IMR-90 (cell line): Measurements from ENCODE around the gene NLRC3. TPM values are rescaled to one million over a fixed set of nuclear protein-coding genes. Genes with fewer than 3 reads are reported as not detected.

Source experiments
- ATAC-seq: fragments of 200-7000 bp; cut with Tn5 transposase; 2 replicates; pipeline ENCODE4 v1.9.1; 2020; ENCODE audit warnings: low read depth, mild to moderate bottlenecking, moderate library complexity
- BruUV-seq: library from RNA; stranded (reverse); fragments of 400-500 nt; replicated peaks from 2 replicates; lab custom pipeline; 2021; lab: Mats Ljungman, UMichigan
- CTCF ChIA-PET: fragments of 300-600 bp; formaldehyde crosslinking; extraction: SDS; loops from one replicate; lab custom pipeline; 2021; ENCODE audit warnings: antibody characterized with exemption; lab: Yijun Ruan, JAX
- POLR2A ChIA-PET: fragments of 300-600 bp; sonication (Branson Sonifier 250); formaldehyde crosslinking; loops from one replicate; lab custom pipeline; 2022; ENCODE audit warnings: antibody characterized with exemption; ENCODE audit not compliant: unreplicated experiment; lab: Charles Lee
- DNase-seq: peaks from one replicate; pipeline ENCODE4 v3.0.0; 2013
- H2AFZ ChIP-seq: replicated peaks from 2 replicates; pipeline ENCODE3; 2013; ENCODE audit warnings: low read length, mild to moderate bottlenecking; ENCODE audit not compliant: poor library complexity
- H2AK5ac ChIP-seq: 2 replicates; pipeline ENCODE4 v1.6.1; 2013; ENCODE audit warnings: low read depth, low read length, inconsistent platforms
- H2AK9ac ChIP-seq: replicated peaks from 2 replicates; pipeline ENCODE3; 2013; ENCODE audit warnings: mild to moderate bottlenecking, low read depth, low read length, moderate library complexity; ENCODE audit not compliant: poor library complexity
- H2BK120ac ChIP-seq: 2 replicates; pipeline ENCODE4 v1.6.1; 2013; ENCODE audit warnings: low read depth, low read length, inconsistent platforms
- H2BK15ac ChIP-seq: 3 replicates; pipeline ENCODE4 v1.6.1; 2013; ENCODE audit warnings: low read depth, low read length, inconsistent platforms
- H2BK20ac ChIP-seq: 2 replicates; pipeline ENCODE4 v1.6.1; 2013; ENCODE audit warnings: low read depth, mild to moderate bottlenecking, inconsistent platforms, low read length, moderate library complexity
- H2BK5ac ChIP-seq: 2 replicates; pipeline ENCODE4 v1.6.1; 2013; ENCODE audit warnings: mild to moderate bottlenecking, low read depth, low read length, inconsistent platforms; ENCODE audit not compliant: poor library complexity, severe bottlenecking
- H3K14ac ChIP-seq: replicated peaks from 2 replicates; pipeline ENCODE4 v1.6.1; 2013; ENCODE audit warnings: low read depth, low read length, inconsistent platforms
- H3K18ac ChIP-seq: 2 replicates; pipeline ENCODE4 v1.6.1; 2013; ENCODE audit warnings: low read depth, low read length, control low read depth
- H3K23ac ChIP-seq: 2 replicates; pipeline ENCODE4 v1.6.1; 2013; ENCODE audit warnings: low read depth, low read length, inconsistent platforms
- H3K27ac ChIP-seq: 2 replicates; pipeline ENCODE4 v1.5.1; 2013; ENCODE audit warnings: mild to moderate bottlenecking, control low read depth, low read length; ENCODE audit not compliant: insufficient read depth
- H3K27me3 ChIP-seq: 2 replicates; pipeline ENCODE4 v1.6.1; 2013; ENCODE audit warnings: low read length; ENCODE audit not compliant: control insufficient read depth, insufficient read depth
- H3K36me3 ChIP-seq: 2 replicates; pipeline ENCODE4 v1.6.1; 2013; ENCODE audit warnings: low read length, mixed read lengths; ENCODE audit not compliant: control insufficient read depth, insufficient read depth
- H3K4ac ChIP-seq: 2 replicates; pipeline ENCODE4 v1.6.1; 2013; ENCODE audit warnings: low read depth, low read length, inconsistent platforms
- H3K4me1 ChIP-seq: 2 replicates; pipeline ENCODE4 v1.6.1; 2013; ENCODE audit warnings: low read length, mixed read lengths; ENCODE audit not compliant: control insufficient read depth, insufficient read depth
- H3K4me2 ChIP-seq: 2 replicates; pipeline ENCODE4 v1.6.1; 2013; ENCODE audit warnings: low read depth, mild to moderate bottlenecking, control low read depth, low read length, moderate library complexity
- H3K4me3 ChIP-seq: 2 replicates; pipeline ENCODE4 v1.5.1; 2013; ENCODE audit warnings: low read depth, mild to moderate bottlenecking, control low read depth, low read length, moderate library complexity; ENCODE audit not compliant: insufficient read depth
- H3K56ac ChIP-seq: 2 replicates; pipeline ENCODE4 v1.6.1; 2013; ENCODE audit warnings: low read length, inconsistent platforms; ENCODE audit not compliant: insufficient read depth; ENCODE audit errors: extremely low read depth
- H3K79me1 ChIP-seq, 2 experiments: 2 replicates each; pipeline ENCODE4 v1.6.1; 2013; ENCODE audit warnings: low read length in 2 of 2, inconsistent platforms in 1 of 2, low read depth in 1 of 2
- H3K9ac ChIP-seq: 2 replicates; pipeline ENCODE4 v1.6.1; 2013; ENCODE audit warnings: low read depth, low read length, control low read depth
- H3K9me1 ChIP-seq: 2 replicates; pipeline ENCODE4 v1.6.1; 2013; ENCODE audit warnings: low read length, inconsistent platforms; ENCODE audit not compliant: insufficient read depth
- H3K9me3 ChIP-seq: 2 replicates; pipeline ENCODE4 v1.6.1; 2013; ENCODE audit warnings: low read length; ENCODE audit not compliant: control insufficient read depth, insufficient read depth
- H4K20me1 ChIP-seq: 2 replicates; pipeline ENCODE4 v1.6.1; 2013; ENCODE audit warnings: low read length, inconsistent platforms; ENCODE audit not compliant: insufficient read depth
- H4K5ac ChIP-seq: 2 replicates; pipeline ENCODE4 v1.6.1; 2013; ENCODE audit warnings: mild to moderate bottlenecking, low read depth, low read length, control low read depth
- H4K8ac ChIP-seq, 2 experiments: 2 replicates each; pipeline ENCODE4 v1.6.1; 2013; ENCODE audit warnings: low read depth in 2 of 2, low read length in 2 of 2, control low read depth in 1 of 2, inconsistent platforms in 1 of 2
- H4K91ac ChIP-seq: 2 replicates; pipeline ENCODE4 v1.6.1; 2013; ENCODE audit warnings: low read depth, low read length, inconsistent platforms; ENCODE audit not compliant: insufficient read depth
- MAZ ChIP-seq: IDR thresholded peaks from 2 replicates; pipeline ENCODE4 v1.6.1; 2012; ENCODE audit warnings: low read depth, mild to moderate bottlenecking, low read length, improper control_type of control experiment, moderate library complexity, borderline replicate concordance
- MXI1 ChIP-seq: IDR thresholded peaks from 2 replicates; pipeline ENCODE4 v1.6.1; 2012; ENCODE audit warnings: low read depth, mild to moderate bottlenecking, low read length, moderate library complexity, borderline replicate concordance
- POLR2A ChIP-seq: IDR thresholded peaks from 2 replicates; pipeline ENCODE4 v1.6.1; 2012; ENCODE audit warnings: mild to moderate bottlenecking, low read depth, low read length
- RAD21 ChIP-seq: IDR thresholded peaks from 2 replicates; pipeline ENCODE4 v1.6.1; 2012; ENCODE audit warnings: low read length, improper control_type of control experiment
- SMC3 ChIP-seq: fragments of 150-350 bp; IDR thresholded peaks from 2 replicates; pipeline ENCODE4 v1.6.1; 2016; ENCODE audit warnings: low read depth, mild to moderate bottlenecking, antibody characterized with exemption, low read length, moderate library complexity
- WGBS, 2 experiments: methylation state at CpG; one replicate each; pipeline versions ENCODE4 v1.1.5 to v1.1.7; 2013; ENCODE audit warnings: missing lambda C conversion rate in 2 of 2; ENCODE audit not compliant: insufficient read length in 1 of 2; ENCODE audit errors: extremely low coverage in 2 of 2; 5-methylcytosine and 5-hydroxymethylcytosine counted together
- dilution Hi-C: fragments of 300-500 bp; cut with HindIII; formaldehyde crosslinking; loops from one replicate; pipeline ENCODE4 v1.14.3; 2018; ENCODE audit warnings: low sequenced_read_pairs; ENCODE audit not compliant: unreplicated experiment
- in situ Hi-C: fragments of 300-500 bp; cut with MboI; formaldehyde crosslinking; loops from 3 replicates; pipeline ENCODE4 v1.14.3; 2019; ENCODE audit warnings: low sequenced_read_pairs, inconsistent platforms, mixed read lengths
- intact Hi-C: fragments of 100-400 bp; cut with micrococcal nuclease; formaldehyde crosslinking; loops from 2 replicates; pipeline ENCODE4 v1.10.0; 2022
- polyA plus RNA-seq, 3 experiments: library from polyadenylated mRNA; depleted of rRNA; stranded (reverse); fragments of >200 nt; gene quantifications; 2 replicates each; pipeline ENCODE4 v1.2.3, GENCODE V29; 2012; ENCODE audit warnings: low replicate concordance in 1 of 3
- total RNA-seq: library from RNA; depleted of rRNA; stranded (reverse); fragments of >200 nt; gene quantifications from 2 replicates; pipeline ENCODE4 v1.2.3, GENCODE V29; 2012
- TF ChIP-seq, protein P1 (sequence below): conservative IDR thresholded peaks from 2 replicates; pipeline ENCODE4 v1.5.1; 2012; ENCODE audit warnings: mild to moderate bottlenecking, low read depth, low read length, improper control_type of control experiment
- TF ChIP-seq, protein P2 (sequence below): fragments of 150-350 bp; IDR thresholded peaks from 2 replicates; pipeline ENCODE4 v1.6.1; 2016; ENCODE audit warnings: low read depth, mild to moderate bottlenecking, low read length, moderate library complexity, borderline replicate concordance

NLRC3 gene
- total and polyA plus RNA-seq, 2 of the 4 experiments (the other 2 are of a cell fraction) = not detected

DNA sequence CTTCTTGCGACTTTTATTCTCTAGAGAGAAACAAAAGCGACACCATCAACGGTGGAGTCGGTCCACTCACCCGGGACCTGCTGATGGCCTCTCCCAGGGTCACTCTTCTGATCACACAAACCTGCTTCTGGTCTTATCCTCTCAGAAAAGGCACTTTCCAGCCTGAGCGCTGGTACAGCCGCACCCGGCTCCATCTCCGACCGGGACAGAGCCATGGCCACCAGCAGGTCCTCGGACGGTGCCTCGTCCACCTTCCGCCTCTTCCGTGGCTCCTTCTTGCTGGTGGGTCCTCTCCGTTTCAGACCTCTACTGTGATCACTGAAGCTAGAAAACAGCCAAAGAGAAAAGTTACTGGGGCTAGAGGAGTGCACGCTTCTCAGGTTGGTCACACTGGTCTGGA, 20.5 kb upstream of the NLRC3 start:
- Histone ChIP-seq H4K91ac (no peak overlapping the region), H2BK120ac (no peak overlapping the region), H3K9me1 (peaks cover 6% of the 10 kb centered on the region; the same call in 1 of the 2 replicates), H3K14ac (no peak overlapping the region), H4K8ac (no peak overlapping the region), H3K9me3 (peaks cover 6% of the 10 kb centered on the region; the same call in 1 of the 2 replicates), H3K4me1 (no peaks in the 10 kb centered on the region), H3K4me3 (no peak overlapping the region), H2AK5ac (no peak overlapping the region), H3K27me3 (no peaks in the 10 kb centered on the region), H3K27ac (no peak overlapping the region), H3K4ac (no peak overlapping the region), H2AK9ac (no peak overlapping the region), H3K9ac (no peak overlapping the region), H3K36me3 (peaks cover 27% of the 10 kb centered on the region), H2BK20ac (no peak overlapping the region), H3K79me1 (no peaks in the 10 kb centered on the region), H2AFZ (no peak overlapping the region), H3K18ac (no peak overlapping the region), H2BK15ac (no peak overlapping the region), H2BK5ac (no peak overlapping the region), H4K5ac (no peak overlapping the region), H3K23ac (no peak overlapping the region), H3K56ac (no peak overlapping the region), H4K20me1 (no peaks in the 10 kb centered on the region), H3K4me2 (no peak overlapping the region)
- ChIA-PET CTCF (interaction anchor here (1.0 kb wide), 1 partner anchor 30 kb away, joined by 3 read pairs; no protein-coding TSS in a partner anchor), POLR2A (no interaction called here)
- intact Hi-C loops (no loop called here), in situ Hi-C loops (no loop called here), dilution Hi-C loops (no loop called here)
- no peak for TF ChIP-seq RAD21
- TF ChIP-seq MAZ = no peak
- TF ChIP-seq POLR2A = no peak
- TF ChIP-seq, protein P1, sequence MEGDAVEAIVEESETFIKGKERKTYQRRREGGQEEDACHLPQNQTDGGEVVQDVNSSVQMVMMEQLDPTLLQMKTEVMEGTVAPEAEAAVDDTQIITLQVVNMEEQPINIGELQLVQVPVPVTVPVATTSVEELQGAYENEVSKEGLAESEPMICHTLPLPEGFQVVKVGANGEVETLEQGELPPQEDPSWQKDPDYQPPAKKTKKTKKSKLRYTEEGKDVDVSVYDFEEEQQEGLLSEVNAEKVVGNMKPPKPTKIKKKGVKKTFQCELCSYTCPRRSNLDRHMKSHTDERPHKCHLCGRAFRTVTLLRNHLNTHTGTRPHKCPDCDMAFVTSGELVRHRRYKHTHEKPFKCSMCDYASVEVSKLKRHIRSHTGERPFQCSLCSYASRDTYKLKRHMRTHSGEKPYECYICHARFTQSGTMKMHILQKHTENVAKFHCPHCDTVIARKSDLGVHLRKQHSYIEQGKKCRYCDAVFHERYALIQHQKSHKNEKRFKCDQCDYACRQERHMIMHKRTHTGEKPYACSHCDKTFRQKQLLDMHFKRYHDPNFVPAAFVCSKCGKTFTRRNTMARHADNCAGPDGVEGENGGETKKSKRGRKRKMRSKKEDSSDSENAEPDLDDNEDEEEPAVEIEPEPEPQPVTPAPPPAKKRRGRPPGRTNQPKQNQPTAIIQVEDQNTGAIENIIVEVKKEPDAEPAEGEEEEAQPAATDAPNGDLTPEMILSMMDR = no peak
- TF ChIP-seq, protein P2, sequence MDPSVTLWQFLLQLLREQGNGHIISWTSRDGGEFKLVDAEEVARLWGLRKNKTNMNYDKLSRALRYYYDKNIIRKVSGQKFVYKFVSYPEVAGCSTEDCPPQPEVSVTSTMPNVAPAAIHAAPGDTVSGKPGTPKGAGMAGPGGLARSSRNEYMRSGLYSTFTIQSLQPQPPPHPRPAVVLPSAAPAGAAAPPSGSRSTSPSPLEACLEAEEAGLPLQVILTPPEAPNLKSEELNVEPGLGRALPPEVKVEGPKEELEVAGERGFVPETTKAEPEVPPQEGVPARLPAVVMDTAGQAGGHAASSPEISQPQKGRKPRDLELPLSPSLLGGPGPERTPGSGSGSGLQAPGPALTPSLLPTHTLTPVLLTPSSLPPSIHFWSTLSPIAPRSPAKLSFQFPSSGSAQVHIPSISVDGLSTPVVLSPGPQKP = no peak
- TF ChIP-seq SMC3 = no peak
- no peak for TF ChIP-seq MXI1
- ATAC-seq = no peak
- WGBS, 2 experiments = 96% methylated on average over 12 of the region's 17 CpGs; no CpG with 5 or more reads in 1 of the 2 experiments
- no TSS peak for BruUV-seq
- no peak for DNase-seq
